Gastroesophageal sphincter (tissue), 3 donors: ENCODE results near the gene MAPK1.

Experiments
- POLR2A ChIP-seq, 2 donors: fragments of 450-650 bp; IDR thresholded peaks; one replicate each; pipeline ENCODE4 v1.6.1; 2017; ENCODE audit warnings: antibody characterized with exemption in 2 of 2, mild to moderate bottlenecking in 2 of 2, moderate library complexity in 1 of 2
- POLR2AphosphoS5 ChIP-seq: sonication (generic); formaldehyde crosslinking; IDR thresholded peaks from one replicate; pipeline ENCODE4 v1.6.1; 2017; ENCODE audit warnings: antibody characterized with exemption
- TF ChIP-seq, protein P1 (sequence below), 4 experiments: fragments of 200-600 bp in 2 of 4; fragments of 450-650 bp in 2 of 4; sonication (generic) in 1 of 4; IDR thresholded peaks; one replicate each; pipeline ENCODE4 v1.5.1; 2017 to 2019; ENCODE audit warnings: antibody characterized with exemption in 4 of 4, mild to moderate bottlenecking in 2 of 4, moderate library complexity in 2 of 4

DNA sequence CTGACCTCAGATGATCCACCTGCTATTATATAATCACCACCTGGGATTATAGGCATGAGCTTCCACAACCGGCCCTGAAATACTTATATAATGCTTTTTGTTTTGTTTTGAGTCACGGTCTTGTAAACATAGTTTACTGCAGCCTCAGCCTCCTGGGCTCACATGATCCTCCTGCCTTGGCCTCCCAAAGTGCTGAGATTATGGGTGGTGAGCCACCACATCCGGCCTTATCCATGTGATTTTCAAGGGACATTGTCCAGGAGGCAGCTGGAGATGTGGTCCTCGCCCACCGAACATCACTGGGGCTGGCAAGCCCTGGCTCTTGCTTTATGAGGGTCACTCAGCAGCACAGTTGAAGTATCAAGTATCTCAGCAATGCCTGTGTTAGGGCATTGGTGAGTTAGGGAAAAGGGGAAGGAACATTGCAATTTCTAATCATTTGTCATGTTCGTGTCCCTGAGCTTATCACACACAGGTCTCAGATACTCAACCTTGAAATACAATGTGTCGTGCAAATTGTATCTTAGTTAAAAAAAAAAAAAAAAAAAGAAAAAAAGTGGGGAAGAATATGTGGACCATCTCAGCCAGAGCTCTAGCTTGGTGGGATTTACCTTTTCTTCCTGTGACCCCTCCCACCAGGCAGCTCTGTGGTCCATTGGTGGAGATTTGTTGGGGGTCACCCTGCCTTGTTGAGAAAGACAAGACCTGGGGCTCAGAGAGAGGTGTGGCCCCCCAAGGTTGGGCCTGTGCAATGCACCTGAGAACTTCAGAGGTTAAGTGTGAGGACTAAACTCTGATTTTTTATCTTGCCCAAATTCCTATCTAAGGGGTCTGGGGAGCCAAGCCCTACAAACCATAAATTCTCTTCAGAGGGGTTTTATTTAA, 40.4 kb upstream of the MAPK1 start:
- TF ChIP-seq, protein P1, sequence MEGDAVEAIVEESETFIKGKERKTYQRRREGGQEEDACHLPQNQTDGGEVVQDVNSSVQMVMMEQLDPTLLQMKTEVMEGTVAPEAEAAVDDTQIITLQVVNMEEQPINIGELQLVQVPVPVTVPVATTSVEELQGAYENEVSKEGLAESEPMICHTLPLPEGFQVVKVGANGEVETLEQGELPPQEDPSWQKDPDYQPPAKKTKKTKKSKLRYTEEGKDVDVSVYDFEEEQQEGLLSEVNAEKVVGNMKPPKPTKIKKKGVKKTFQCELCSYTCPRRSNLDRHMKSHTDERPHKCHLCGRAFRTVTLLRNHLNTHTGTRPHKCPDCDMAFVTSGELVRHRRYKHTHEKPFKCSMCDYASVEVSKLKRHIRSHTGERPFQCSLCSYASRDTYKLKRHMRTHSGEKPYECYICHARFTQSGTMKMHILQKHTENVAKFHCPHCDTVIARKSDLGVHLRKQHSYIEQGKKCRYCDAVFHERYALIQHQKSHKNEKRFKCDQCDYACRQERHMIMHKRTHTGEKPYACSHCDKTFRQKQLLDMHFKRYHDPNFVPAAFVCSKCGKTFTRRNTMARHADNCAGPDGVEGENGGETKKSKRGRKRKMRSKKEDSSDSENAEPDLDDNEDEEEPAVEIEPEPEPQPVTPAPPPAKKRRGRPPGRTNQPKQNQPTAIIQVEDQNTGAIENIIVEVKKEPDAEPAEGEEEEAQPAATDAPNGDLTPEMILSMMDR (IDR thresholded peaks at IDR 0.05): no peak
- TF ChIP-seq POLR2AphosphoS5: no peak
- TF ChIP-seq POLR2A (IDR thresholded peaks at IDR 0.05): no peak
